Activated naive CD4-positive, alpha-beta T cell treated with anti-CD3 and anti-CD28 coated beads, Interleukin-2, amount 10 ng/mL, durations not matched to agents 7 days and 5 days (primary cell): ENCODE measurements around the gene MX1.
A peak's percentile ranks its signal among the peaks of the same experiment; 100 is the strongest.

Experiments
- CTCF ChIA-PET: fragments of 350-600 bp; sonication (Branson Sonifier 250); formaldehyde crosslinking; loops from one replicate; lab custom pipeline; 2021; ENCODE audit warnings: antibody characterized with exemption; lab: Charles Lee
- DNase-seq: peaks from one replicate; pipeline ENCODE4 v3.0.0-alpha.2; 2020
- H3K27ac Mint-ChIP-seq: one replicate; pipeline ENCODE4 v1.8.0; 2021; ENCODE audit warnings: mild to moderate bottlenecking, moderate library complexity, mixed read lengths
- H3K27me3 Mint-ChIP-seq: one replicate; pipeline ENCODE4 v1.8.0; 2021; ENCODE audit warnings: mild to moderate bottlenecking, mixed read lengths
- H3K36me3 Mint-ChIP-seq: one replicate; pipeline ENCODE4 v1.8.0; 2021; ENCODE audit warnings: mixed read lengths
- H3K4me1 Mint-ChIP-seq: one replicate; pipeline ENCODE4 v1.8.0; 2021; ENCODE audit warnings: mixed read lengths
- H3K4me3 Mint-ChIP-seq: one replicate; pipeline ENCODE4 v1.8.0; 2021; ENCODE audit warnings: mild to moderate bottlenecking, moderate library complexity, mixed read lengths
- H3K9me3 Mint-ChIP-seq: one replicate; pipeline ENCODE4 v1.8.0; 2021; ENCODE audit warnings: mixed read lengths

Gene MX1

DNA sequence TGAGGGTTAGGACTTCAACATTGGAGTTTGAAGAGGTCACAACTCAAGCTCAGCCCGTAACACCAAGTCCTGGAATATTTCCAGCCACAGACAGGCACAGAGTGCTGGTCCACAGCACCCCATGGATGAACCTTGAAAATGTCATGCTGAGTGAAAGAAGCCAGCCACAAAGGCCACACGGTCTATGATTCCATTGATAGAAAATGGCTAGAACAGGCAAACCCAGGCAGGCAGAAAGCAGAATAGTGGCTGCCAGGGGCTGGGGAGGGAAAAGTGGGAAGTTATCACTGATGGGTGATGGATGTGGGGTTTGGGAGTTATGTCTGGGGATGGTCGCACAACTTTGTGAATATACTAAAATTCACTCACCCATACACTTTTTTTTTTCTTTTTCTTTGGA is 21.3 kb downstream of the MX1 start:
- no peak for DNase-seq
- Mint-ChIP-seq H3K4me1 (no peaks in the 10 kb centered on the region), H3K27me3 (no peaks in the 10 kb centered on the region), H3K27ac (peak overlapping the region; percentile 29), H3K4me3 (no peak overlapping the region), H3K9me3 (no peaks in the 10 kb centered on the region), H3K36me3 (peaks cover 80% of the 10 kb centered on the region)
- CTCF ChIA-PET = interaction anchor here (0.6 kb wide), 1 partner anchor 163 kb away, joined by 3 read pairs; no protein-coding TSS in a partner anchor

DNA sequence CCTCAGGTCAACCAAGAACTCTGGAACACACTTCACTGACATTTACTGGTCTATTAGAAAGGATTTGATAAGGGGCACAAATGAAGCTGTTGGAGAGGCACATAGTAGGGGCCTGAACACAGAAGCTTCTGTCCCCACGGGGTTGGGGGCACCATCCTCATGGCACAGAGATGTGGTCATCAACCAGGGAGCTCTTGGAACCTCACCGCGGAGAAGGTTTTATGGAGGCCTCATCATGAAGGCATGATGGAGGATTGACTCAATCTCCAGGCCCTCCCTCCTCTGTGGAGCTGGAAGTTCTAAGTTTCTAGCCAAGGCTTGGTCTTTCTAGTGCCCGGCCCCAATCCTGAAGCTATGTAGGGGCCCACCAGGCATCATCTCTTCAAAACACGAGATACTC is 23.6 kb downstream of the MX1 start:
- H3K27ac Mint-ChIP-seq = no peak overlapping the region
- CTCF ChIA-PET = interaction anchor here (0.7 to 1.4 kb wide), 3 partner anchors 11 to 167 kb away, joined by 3 read pairs; no protein-coding TSS in a partner anchor
- peaks cover 76% of the 10 kb centered on the region for H3K36me3 Mint-ChIP-seq
- H3K4me1 Mint-ChIP-seq = no peaks in the 10 kb centered on the region
- no peak overlapping the region for H3K4me3 Mint-ChIP-seq
- H3K27me3 Mint-ChIP-seq = no peaks in the 10 kb centered on the region
- no peaks in the 10 kb centered on the region for H3K9me3 Mint-ChIP-seq
- no peak for DNase-seq

DNA sequence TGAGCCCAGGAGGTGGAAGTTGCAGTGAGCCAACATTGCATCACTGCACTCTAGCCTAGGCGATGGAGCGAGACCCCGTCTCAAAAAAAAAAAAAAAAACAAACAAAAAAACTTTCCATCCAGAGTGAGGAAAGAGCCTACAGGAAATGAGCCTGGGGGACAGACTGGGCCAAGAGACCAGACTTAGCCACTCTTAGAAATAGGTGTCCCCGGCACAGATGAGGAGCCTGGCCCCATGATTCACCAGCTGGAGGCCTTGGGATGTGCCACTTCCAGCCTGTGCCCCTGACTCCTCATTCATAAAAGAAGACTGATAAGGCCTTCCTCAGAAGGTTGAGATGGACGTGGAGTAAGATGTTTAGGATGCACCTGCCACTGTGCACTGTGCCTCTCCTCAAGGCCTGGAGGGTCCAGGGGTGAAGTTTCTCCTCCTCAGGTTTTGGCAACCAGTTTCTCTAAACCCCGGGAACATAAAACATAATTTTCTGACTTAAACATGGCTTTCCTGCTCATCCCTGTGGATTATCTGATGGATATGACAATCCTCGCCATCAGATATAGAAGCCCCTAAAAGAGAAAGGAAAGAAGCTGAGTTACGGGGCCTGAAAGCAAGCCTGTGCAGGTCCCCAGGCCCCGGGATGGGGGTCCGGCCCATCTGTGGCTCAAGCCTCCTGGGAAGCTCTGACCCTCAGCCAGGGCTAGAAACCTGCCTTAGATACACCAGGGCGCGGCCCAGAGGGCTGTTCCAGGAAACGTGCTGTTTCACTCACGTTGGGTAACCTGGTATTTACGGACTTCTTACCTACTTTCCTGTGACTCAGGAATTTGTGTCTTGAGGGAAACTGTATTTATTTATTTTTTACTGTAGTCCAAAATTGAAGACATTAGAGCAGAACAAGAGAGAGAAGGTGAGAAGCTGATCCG is 26.0 kb downstream of the MX1 start:
- Mint-ChIP-seq H3K4me3 (no peak overlapping the region), H3K9me3 (no peaks in the 10 kb centered on the region), H3K27ac (peak overlapping the region; percentile 49), H3K36me3 (peaks cover 71% of the 10 kb centered on the region), H3K27me3 (no peaks in the 10 kb centered on the region), H3K4me1 (no peaks in the 10 kb centered on the region)
- no peak for DNase-seq
- CTCF ChIA-PET = interaction anchor here (1.5 kb wide), 1 partner anchor 169 kb away, joined by 5 read pairs; no protein-coding TSS in a partner anchor

DNA sequence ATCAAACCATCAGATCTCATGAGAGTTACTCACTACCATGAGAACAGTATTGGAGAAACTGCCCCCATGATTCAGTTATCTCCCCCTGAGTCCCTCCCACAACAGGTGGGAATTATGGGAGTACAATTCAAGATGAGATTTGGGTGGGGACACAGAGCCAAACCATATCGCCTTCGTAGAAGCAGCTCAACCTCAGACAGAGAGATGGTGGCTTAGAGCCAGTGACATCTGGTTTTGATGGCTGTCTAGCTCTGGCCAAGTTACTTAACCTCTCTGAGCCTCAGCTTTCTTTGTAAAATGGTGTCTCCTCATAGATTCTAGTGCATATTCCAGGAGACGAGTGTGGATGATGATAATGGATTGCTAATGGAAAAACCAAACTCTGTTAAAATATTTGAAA is 27.2 kb downstream of the MX1 start:
- Mint-ChIP-seq H3K36me3 (peaks cover 69% of the 10 kb centered on the region), H3K4me3 (no peak overlapping the region), H3K27ac (no peak overlapping the region), H3K4me1 (no peaks in the 10 kb centered on the region), H3K27me3 (no peaks in the 10 kb centered on the region), H3K9me3 (no peaks in the 10 kb centered on the region)
- CTCF ChIA-PET = no interaction called here
- DNase-seq = no peak

DNA sequence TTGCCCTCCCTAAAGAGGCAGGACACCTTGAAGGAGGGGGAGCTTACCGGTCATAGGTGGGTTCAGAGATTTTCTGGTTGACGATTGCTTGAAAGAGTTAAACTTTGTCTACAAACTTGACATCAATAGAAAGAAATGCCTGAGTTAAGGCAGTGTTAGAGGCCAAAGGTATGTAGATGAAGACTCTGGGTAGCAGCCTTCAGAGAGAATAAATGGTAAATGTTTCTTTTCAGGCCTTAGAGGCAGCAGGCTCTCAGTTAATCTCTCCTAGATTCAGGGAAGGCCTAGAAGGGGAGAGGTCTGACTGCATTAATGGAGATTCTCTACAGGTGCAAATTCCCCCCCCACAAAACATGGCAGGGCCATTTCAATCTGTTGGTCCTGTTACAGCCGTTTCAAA is 27.7 kb downstream of the MX1 start:
- Mint-ChIP-seq H3K9me3 (no peaks in the 10 kb centered on the region), H3K27ac (peak overlapping the region; percentile 3), H3K4me1 (no peaks in the 10 kb centered on the region), H3K27me3 (no peaks in the 10 kb centered on the region), H3K36me3 (peaks cover 68% of the 10 kb centered on the region), H3K4me3 (no peak overlapping the region)
- CTCF ChIA-PET = no interaction called here
- no peak for DNase-seq

DNA sequence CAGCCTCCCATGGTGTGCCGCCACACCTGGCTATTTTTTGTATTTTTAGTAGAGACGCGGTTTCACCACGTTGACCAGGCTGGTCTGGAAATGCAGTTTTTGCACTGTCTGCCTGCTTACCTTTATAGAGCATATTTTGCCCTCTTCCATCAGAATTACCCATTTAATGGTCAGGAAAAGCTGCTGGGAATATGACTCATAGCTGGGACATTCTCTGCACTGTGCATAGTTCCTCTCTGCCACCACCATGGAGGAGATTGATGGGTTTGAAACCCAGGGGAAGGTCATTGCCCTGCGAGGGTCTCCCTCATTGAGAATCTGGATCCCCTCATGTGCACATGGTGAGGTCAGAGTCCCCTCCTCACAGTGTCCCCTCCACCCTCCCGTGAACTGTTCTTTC is 32.1 kb downstream of the MX1 start:
- Mint-ChIP-seq H3K9me3 (no peaks in the 10 kb centered on the region), H3K4me1 (peaks cover 3% of the 10 kb centered on the region), H3K4me3 (no peak overlapping the region), H3K36me3 (peaks cover 58% of the 10 kb centered on the region), H3K27ac (no peak overlapping the region), H3K27me3 (no peaks in the 10 kb centered on the region)
- CTCF ChIA-PET = interaction anchor here (1.0 to 1.5 kb wide), 3 partner anchors 148 to 335 kb away, joined by 3 to 5 read pairs (median 3); no protein-coding TSS in a partner anchor
- DNase-seq = no peak

DNA sequence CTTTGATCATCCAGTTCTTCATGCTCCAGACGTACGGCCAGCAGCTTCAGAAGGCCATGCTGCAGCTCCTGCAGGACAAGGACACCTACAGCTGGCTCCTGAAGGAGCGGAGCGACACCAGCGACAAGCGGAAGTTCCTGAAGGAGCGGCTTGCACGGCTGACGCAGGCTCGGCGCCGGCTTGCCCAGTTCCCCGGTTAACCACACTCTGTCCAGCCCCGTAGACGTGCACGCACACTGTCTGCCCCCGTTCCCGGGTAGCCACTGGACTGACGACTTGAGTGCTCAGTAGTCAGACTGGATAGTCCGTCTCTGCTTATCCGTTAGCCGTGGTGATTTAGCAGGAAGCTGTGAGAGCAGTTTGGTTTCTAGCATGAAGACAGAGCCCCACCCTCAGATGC is 32.5 kb downstream of the MX1 start:
- no peak for DNase-seq
- Mint-ChIP-seq H3K27me3 (no peaks in the 10 kb centered on the region), H3K4me1 (peaks cover 3% of the 10 kb centered on the region), H3K4me3 (no peak overlapping the region), H3K27ac (no peak overlapping the region), H3K9me3 (no peaks in the 10 kb centered on the region), H3K36me3 (peaks cover 58% of the 10 kb centered on the region)
- CTCF ChIA-PET = interaction anchor here (1.0 to 1.2 kb wide), 3 partner anchors 11 to 336 kb away, joined by 3 read pairs; no protein-coding TSS in a partner anchor

DNA sequence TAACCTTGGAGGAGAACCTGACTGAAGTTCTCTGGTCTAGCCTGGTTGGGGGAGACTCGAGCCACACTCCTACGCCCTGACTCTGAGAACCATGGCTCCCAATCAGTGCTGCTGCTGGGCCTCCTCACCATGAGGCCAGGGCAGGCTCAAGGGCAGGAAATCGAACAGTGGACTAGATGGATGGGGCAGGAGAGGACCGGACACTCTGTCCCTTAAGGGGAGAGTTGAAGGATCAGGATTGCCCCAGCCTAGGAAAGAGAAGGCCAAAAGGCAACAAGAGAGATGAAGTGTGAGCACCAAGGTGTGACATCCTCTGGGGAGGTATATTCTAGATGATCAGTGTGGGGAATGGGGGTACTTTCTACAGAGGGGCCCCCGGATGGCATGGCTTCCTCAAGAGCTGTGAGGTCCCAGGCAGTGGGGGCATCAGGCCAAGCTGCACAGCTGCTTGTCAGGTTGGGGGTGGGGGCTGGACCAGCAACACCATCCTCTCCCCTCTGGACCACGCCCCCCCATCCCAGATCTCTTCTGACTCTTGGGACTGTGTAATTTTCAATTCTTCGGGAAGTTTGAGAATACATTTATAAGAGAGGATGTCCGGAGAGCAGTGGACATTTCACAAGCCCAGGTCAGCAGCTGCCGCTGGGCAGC is 34.0 kb downstream of the MX1 start:
- no peak overlapping the region for H3K27ac Mint-ChIP-seq

DNA sequence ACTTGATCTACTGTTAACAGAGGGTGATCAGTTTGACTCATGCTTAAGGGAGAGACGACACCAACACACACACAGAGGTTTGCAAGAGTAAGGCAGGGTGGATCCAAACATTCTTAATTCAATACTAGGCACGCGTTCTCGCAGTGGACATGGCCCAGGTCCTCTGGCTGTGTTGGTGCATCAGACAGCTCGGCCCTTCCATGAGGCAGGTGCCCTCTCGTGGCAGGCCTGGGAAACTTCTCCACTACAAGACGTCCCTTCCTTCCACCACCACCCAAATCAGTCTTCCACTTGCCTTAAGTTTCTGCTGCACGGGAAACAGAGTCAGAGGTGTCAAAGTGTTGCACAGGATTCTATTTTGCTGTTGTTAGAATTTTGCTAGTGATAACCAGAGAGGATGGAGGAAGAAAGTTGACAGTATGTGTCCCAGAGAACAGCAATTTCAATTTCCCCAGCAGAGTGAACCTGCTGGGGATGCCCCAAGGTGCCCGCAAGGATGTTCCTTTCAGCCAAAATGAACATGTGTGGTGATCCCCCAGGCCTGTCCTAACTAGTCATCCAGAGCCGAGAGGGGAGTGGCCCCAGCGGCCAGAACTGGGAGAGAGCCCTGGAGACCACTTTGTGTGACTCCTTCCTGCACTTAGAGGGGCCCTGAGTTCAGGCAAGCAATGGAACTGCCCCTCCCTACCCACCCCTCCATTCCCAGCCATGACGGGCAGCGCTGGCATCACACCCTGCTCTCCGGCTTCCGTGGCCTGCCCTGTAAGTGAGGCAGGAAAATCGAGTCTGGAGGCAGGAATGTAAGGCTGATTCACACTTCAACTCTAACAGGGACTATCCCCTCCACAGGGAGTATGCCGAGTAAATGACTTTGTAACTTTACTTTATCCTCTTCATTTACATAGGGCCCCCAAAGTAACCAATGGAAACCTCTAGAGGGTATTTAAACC is 34.8 kb downstream of the MX1 start:
- peaks cover 6% of the 10 kb centered on the region for H3K9me3 Mint-ChIP-seq
- peaks cover 51% of the 10 kb centered on the region for H3K36me3 Mint-ChIP-seq
- DNase-seq = peak; percentile 73
- CTCF ChIA-PET = interaction anchor here (0.8 to 2.3 kb wide), 6 partner anchors 11 to 338 kb away, joined by 3 to 12 read pairs (median 3); no protein-coding TSS in a partner anchor
- H3K27ac Mint-ChIP-seq = no peak overlapping the region
- H3K4me3 Mint-ChIP-seq = no peak overlapping the region
- H3K27me3 Mint-ChIP-seq = no peaks in the 10 kb centered on the region
- peaks cover 3% of the 10 kb centered on the region for H3K4me1 Mint-ChIP-seq

More for the DNA sequence above, 34.0 kb downstream of the MX1 start:
- Mint-ChIP-seq H3K27me3 (no peaks in the 10 kb centered on the region), H3K4me1 (peaks cover 3% of the 10 kb centered on the region), H3K36me3 (peaks cover 59% of the 10 kb centered on the region), H3K4me3 (no peak overlapping the region), H3K9me3 (peaks cover 6% of the 10 kb centered on the region)
- CTCF ChIA-PET = interaction anchor here (0.8 to 2.3 kb wide), 6 partner anchors 11 to 337 kb away, joined by 3 to 12 read pairs (median 3); no protein-coding TSS in a partner anchor
- DNase-seq = no peak

DNA sequence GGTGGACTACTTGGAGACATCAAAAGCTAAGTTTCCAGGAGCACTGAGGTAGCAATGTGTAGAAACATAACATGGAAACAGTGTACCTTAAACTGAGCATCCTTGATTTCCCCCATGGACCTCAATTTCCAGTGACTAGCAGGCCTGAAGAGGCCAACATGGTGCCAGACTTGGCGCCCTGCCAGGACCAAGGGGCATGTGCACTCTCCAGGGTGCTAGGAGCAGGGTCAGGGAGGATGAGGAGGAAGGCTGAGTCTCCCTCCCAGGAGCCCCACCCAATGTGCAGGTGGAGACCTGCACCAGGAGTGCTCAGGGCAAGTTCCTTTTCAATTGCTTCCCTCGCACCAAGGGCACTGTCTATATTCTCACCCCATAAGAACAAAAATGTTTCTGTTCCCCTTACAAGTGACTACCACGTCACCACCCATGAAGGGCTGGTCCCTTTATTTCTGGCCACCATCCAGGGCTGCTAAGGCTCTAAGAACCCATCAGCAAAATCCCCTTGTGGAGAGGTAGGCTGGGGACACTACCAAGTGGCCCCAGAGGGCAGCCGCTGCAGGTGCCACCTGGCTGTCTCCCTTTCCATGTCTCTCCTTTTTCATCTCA is 39.2 kb downstream of the MX1 start:
- CTCF ChIA-PET = no interaction called here
- H3K27me3 Mint-ChIP-seq = peaks cover 23% of the 10 kb centered on the region
- DNase-seq = no peak
- no peak overlapping the region for H3K27ac Mint-ChIP-seq
- H3K36me3 Mint-ChIP-seq = peaks cover 20% of the 10 kb centered on the region
- peaks cover 7% of the 10 kb centered on the region for H3K4me1 Mint-ChIP-seq
- peaks cover 6% of the 10 kb centered on the region for H3K9me3 Mint-ChIP-seq
- no peak overlapping the region for H3K4me3 Mint-ChIP-seq

DNA sequence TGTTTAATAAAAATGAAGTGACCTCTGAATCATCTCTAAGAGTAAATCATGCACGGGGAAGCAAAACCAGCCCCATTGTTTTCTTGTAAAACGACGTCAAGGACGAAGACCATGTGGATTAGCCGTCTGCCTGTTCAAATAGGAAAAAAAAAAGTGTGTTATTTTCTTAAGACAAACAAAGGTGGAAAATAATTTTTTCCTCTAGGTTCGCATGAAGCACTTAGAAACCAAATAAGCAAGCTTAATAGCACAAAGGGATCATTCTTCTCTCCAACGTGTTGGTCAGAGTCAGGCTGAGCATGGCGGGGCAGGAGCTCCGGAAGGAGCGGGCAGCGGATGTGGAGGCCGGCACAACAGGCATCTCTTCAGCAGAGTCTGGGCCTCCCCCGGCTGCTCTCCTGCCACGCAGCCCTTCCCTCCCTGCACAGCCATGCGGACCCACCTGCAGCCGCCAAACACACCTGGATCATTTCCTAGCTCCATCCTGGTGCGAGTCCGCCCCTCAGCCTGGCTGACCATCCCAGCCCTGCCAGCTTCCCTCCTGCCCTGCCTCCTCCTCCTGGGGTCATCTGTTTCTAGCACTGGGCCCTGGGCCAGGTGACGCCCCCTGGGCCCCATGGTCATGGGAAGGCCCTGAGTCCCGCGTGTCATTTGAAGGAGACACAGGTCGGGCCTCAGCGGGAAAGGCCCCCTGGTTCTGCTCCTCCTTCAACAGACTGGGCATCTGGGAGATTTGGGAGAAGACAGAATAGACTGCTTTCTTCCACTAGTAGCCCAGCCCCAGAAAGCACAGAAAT is 40.2 kb downstream of the MX1 start:
- Mint-ChIP-seq H3K4me3 (no peak overlapping the region), H3K9me3 (peaks cover 6% of the 10 kb centered on the region), H3K27ac (no peak overlapping the region), H3K36me3 (peaks cover 15% of the 10 kb centered on the region), H3K4me1 (peaks cover 4% of the 10 kb centered on the region), H3K27me3 (peaks cover 31% of the 10 kb centered on the region)
- no peak for DNase-seq
- CTCF ChIA-PET = no interaction called here

DNA sequence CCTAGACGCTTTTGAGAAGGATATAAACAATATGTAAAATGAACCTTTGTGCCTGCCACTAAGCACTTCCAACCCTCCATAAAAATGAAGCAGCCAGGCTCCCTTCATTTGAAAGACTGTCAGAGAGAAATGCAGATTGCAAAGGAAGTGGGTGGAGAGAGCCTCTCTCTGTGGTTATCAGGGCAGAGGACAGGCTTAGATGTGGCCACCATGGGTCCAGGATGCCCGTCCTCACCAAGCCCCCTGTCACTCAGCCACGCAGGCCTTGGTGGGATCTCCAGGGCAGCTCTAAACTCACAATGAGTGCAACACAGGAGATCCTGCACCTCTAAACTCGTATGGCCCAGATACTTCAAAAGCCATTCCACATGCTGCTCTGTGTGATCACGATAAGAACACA is 44.0 kb downstream of the MX1 start:
- Mint-ChIP-seq H3K9me3 (no peaks in the 10 kb centered on the region), H3K27ac (no peak overlapping the region), H3K4me1 (peaks cover 4% of the 10 kb centered on the region), H3K4me3 (no peak overlapping the region), H3K27me3 (peaks cover 36% of the 10 kb centered on the region), H3K36me3 (no peaks in the 10 kb centered on the region)
- DNase-seq = no peak
- CTCF ChIA-PET = interaction anchor here (1.2 to 2.7 kb wide), 2 partner anchors 11 to 186 kb away, joined by 3 to 11 read pairs; no protein-coding TSS in a partner anchor
